H1 (cell line): ENCODE results near the gene DGKI. TPM values are rescaled to one million over a fixed set of nuclear protein-coding genes. Genes with fewer than 3 reads are reported as not detected.

Source experiments
- CTCF ChIA-PET: fragments of 300-600 bp; sonication (Branson Sonifier 250); formaldehyde crosslinking; loops from one replicate; lab custom pipeline; 2021; ENCODE audit not compliant: partially characterized antibody; lab: Charles Lee
- POLR2A ChIA-PET: fragments of 300-600 bp; sonication (Branson Sonifier 250); formaldehyde crosslinking; loops from one replicate; lab custom pipeline; 2021; ENCODE audit warnings: inconsistent platforms; ENCODE audit not compliant: partially characterized antibody; lab: Charles Lee
- DNase-seq, 2 experiments: peaks; one replicate each; pipeline versions ENCODE4 v3.0.0 to v3.0.0-alpha.2; 2010 to 2022; ENCODE audit warnings: low spot score in 2 of 2, low read depth in 1 of 2, mixed read lengths in 1 of 2
- FAIRE-seq: peaks from 2 replicates; lab custom pipeline; 2011; peaks lifted over from hg19 to GRCh38; lab: Jason Lieb, UNC
- H2AFZ ChIP-seq: 2 replicates; pipeline ENCODE4 v1.8.1; 2012; ENCODE audit warnings: low read length, inconsistent platforms
- H2AK5ac ChIP-seq: 2 replicates; pipeline ENCODE4 v1.6.1; 2013; ENCODE audit warnings: low read depth, low read length
- H2BK120ac ChIP-seq: replicated peaks from 2 replicates; pipeline ENCODE3; 2013; ENCODE audit warnings: low read depth, low read length, inconsistent platforms
- H2BK12ac ChIP-seq: 2 replicates; pipeline ENCODE4 v1.6.1; 2013; ENCODE audit warnings: low read depth, low read length
- H2BK15ac ChIP-seq: 2 replicates; pipeline ENCODE4 v1.6.1; 2013; ENCODE audit warnings: low read length
- H2BK20ac ChIP-seq: 2 replicates; pipeline ENCODE4 v1.6.1; 2013; ENCODE audit warnings: low read length
- H2BK5ac ChIP-seq: 2 replicates; pipeline ENCODE4 v1.6.1; 2013; ENCODE audit warnings: low read depth, low read length
- H3K14ac ChIP-seq: 2 replicates; pipeline ENCODE4 v1.6.1; 2013; ENCODE audit warnings: inconsistent platforms; ENCODE audit not compliant: insufficient read length
- H3K18ac ChIP-seq: 2 replicates; pipeline ENCODE4 v1.6.1; 2013; ENCODE audit warnings: low read length; ENCODE audit errors: extremely low read depth
- H3K23ac ChIP-seq: 2 replicates; pipeline ENCODE4 v1.6.1; 2013; ENCODE audit warnings: inconsistent platforms; ENCODE audit not compliant: insufficient read length
- H3K23me2 ChIP-seq: 2 replicates; pipeline ENCODE4 v1.6.1; 2013; ENCODE audit warnings: low read depth, low read length
- H3K27ac ChIP-seq: 2 replicates; pipeline ENCODE4 v1.6.1; 2011; ENCODE audit warnings: low read depth, low read length, inconsistent platforms
- H3K27me3 ChIP-seq, 4 experiments: replicated peaks in 1 of 4; 1 replicate in 1 of 4; 2 replicates in 3 of 4; pipeline versions ENCODE4 v1.6.1 to v1.8.1; 2011 to 2013; ENCODE audit warnings: low read length in 3 of 4, mild to moderate bottlenecking in 3 of 4, inconsistent platforms in 2 of 4, mixed read lengths in 2 of 4, moderate library complexity in 1 of 4; ENCODE audit not compliant: control insufficient read depth in 3 of 4, insufficient read depth in 3 of 4; ENCODE audit errors: extremely low read depth in 1 of 4
- H3K36me3 ChIP-seq, 4 experiments: 2 replicates each; pipeline versions ENCODE4 v1.6.1 to v1.8.1; 2011 to 2013; ENCODE audit warnings: mild to moderate bottlenecking in 4 of 4, low read length in 3 of 4, moderate library complexity in 2 of 4, control low read depth in 1 of 4, inconsistent platforms in 1 of 4; ENCODE audit not compliant: insufficient read depth in 4 of 4, control insufficient read depth in 2 of 4
- H3K4ac ChIP-seq: replicated peaks from 2 replicates; pipeline ENCODE3; 2013; ENCODE audit warnings: low read length, low read depth, mixed read lengths, inconsistent platforms; ENCODE audit not compliant: insufficient read length
- H3K4me1 ChIP-seq, 4 experiments: replicated peaks in 1 of 4; 1 replicate in 1 of 4; 2 replicates in 3 of 4; pipeline versions ENCODE4 v1.6.1 to v1.8.1; 2011 to 2013; ENCODE audit warnings: low read length in 3 of 4, inconsistent platforms in 2 of 4, mixed read lengths in 1 of 4; ENCODE audit not compliant: insufficient read depth in 4 of 4, control insufficient read depth in 3 of 4
- H3K4me2 ChIP-seq, 2 experiments: 2 replicates each; pipeline versions ENCODE4 v1.6.1 to v1.8.1; 2011 to 2013; ENCODE audit warnings: low read depth in 2 of 2, low read length in 2 of 2, control low read depth in 1 of 2, inconsistent platforms in 1 of 2, mild to moderate bottlenecking in 1 of 2; ENCODE audit not compliant: insufficient read depth in 1 of 2
- H3K4me3 ChIP-seq, 4 experiments: fragments of 200-600, 300-600 bp in 1 of 4; sonication (generic), shearing (Covaris generic), sonication (Bioruptor Twin) in 1 of 4; 2 replicates each; pipeline versions ENCODE4 v1.5.1 to v1.8.1; 2011 to 2016; ENCODE audit warnings: low read length in 4 of 4, low read depth in 3 of 4, control low read depth in 2 of 4, inconsistent platforms in 2 of 4, mild to moderate bottlenecking in 2 of 4, mixed read lengths in 1 of 4, moderate library complexity in 1 of 4; ENCODE audit not compliant: insufficient read depth in 2 of 4; ENCODE audit errors: extremely low read depth in 1 of 4
- H3K56ac ChIP-seq: replicated peaks from 2 replicates; pipeline ENCODE3; 2013; ENCODE audit warnings: low read depth, mild to moderate bottlenecking, mixed read lengths, low read length, inconsistent platforms; ENCODE audit not compliant: insufficient read length
- H3K79me1 ChIP-seq: 2 replicates; pipeline ENCODE4 v1.6.1; 2013; ENCODE audit warnings: low read depth, low read length, control low read depth
- H3K79me2 ChIP-seq, 2 experiments: 2 replicates each; pipeline versions ENCODE4 v1.6.1 to v1.8.1; 2012 to 2013; ENCODE audit warnings: low read length in 2 of 2, mild to moderate bottlenecking in 2 of 2, inconsistent platforms in 1 of 2; ENCODE audit not compliant: insufficient read depth in 2 of 2, control insufficient read depth in 1 of 2
- H3K9ac ChIP-seq, 4 experiments: replicated peaks in 1 of 4; 1 replicate in 1 of 4; 2 replicates in 3 of 4; pipeline versions ENCODE4 v1.6.1 to v1.8.1; 2011 to 2013; ENCODE audit warnings: low read depth in 3 of 4, low read length in 3 of 4, control low read depth in 2 of 4, mild to moderate bottlenecking in 2 of 4, moderate library complexity in 2 of 4, inconsistent platforms in 1 of 4; ENCODE audit errors: extremely low read depth in 1 of 4
- H3K9me3 ChIP-seq, 2 experiments: 2 replicates each; pipeline versions ENCODE4 v1.6.1 to v1.8.1; 2012 to 2013; ENCODE audit warnings: mild to moderate bottlenecking in 2 of 2, moderate library complexity in 2 of 2, control low read depth in 1 of 2, inconsistent platforms in 1 of 2, low read depth in 1 of 2, low read length in 1 of 2, mixed read lengths in 1 of 2; ENCODE audit not compliant: insufficient read depth in 2 of 2
- H4K20me1 ChIP-seq, 2 experiments: replicated peaks in 1 of 2; 2 replicates each; pipeline versions ENCODE3 to v1.8.1; 2011 to 2013; ENCODE audit warnings: inconsistent platforms in 2 of 2, low read length in 2 of 2, mild to moderate bottlenecking in 1 of 2; ENCODE audit not compliant: insufficient read depth in 2 of 2, control insufficient read depth in 1 of 2
- H4K5ac ChIP-seq: 2 replicates; pipeline ENCODE4 v1.6.1; 2013; ENCODE audit warnings: low read length, low read depth, mixed read lengths, inconsistent platforms; ENCODE audit not compliant: insufficient read length
- H4K8ac ChIP-seq: 2 replicates; pipeline ENCODE4 v1.8.0; 2013; ENCODE audit warnings: mild to moderate bottlenecking, moderate library complexity, low read length, inconsistent platforms; ENCODE audit not compliant: insufficient read depth; ENCODE audit errors: extremely low read depth
- H4K91ac ChIP-seq: replicated peaks from 2 replicates; pipeline ENCODE3; 2013; ENCODE audit warnings: low read length, mixed read lengths, inconsistent platforms; ENCODE audit not compliant: insufficient read length
- BCL11A ChIP-seq, 2 experiments: IDR thresholded peaks; one replicate each; pipeline ENCODE4 v1.6.1; 2011; ENCODE audit warnings: low read depth in 2 of 2, low read length in 2 of 2, mild to moderate bottlenecking in 2 of 2
- MAFK ChIP-seq: IDR thresholded peaks from 2 replicates; pipeline ENCODE4 v1.6.1; 2012; ENCODE audit warnings: low read depth, mild to moderate bottlenecking, improper control_type of control experiment, low read length
- ZNF274 ChIP-seq: IDR thresholded peaks from 2 replicates; pipeline ENCODE4 v1.7.0; 2012; ENCODE audit warnings: low read length, borderline replicate concordance; ENCODE audit errors: extremely low read depth
- WGBS, 2 experiments: shearing (Covaris generic) in 1 of 2; methylation state at CpG; one replicate each; pipeline versions ENCODE4 v1.1.6 to v1.1.7; 2013 to 2015; ENCODE audit warnings: low lambda C conversion rate in 2 of 2, mixed read lengths in 2 of 2, inconsistent platforms in 1 of 2, low coverage in 1 of 2, missing lambda C conversion rate in 1 of 2; ENCODE audit not compliant: insufficient replicate concordance in 2 of 2, insufficient coverage in 1 of 2, insufficient read length in 1 of 2; ENCODE audit errors: extremely low coverage in 1 of 2, missing lambda C conversion rate in 1 of 2; 5-methylcytosine and 5-hydroxymethylcytosine counted together
- polyA plus RNA-seq, 7 experiments: library from polyadenylated mRNA; depleted of rRNA in 3 of 7; stranded (reverse) in 5 of 7; unstranded in 2 of 7; fragments of >200 nt in 5 of 7; fragments of 200-250 nt in 2 of 7; gene quantifications; 1 replicate in 5 of 7; 2 replicates in 1 of 7; 4 replicates in 1 of 7; pipeline versions ENCODE4 v1.2.1 to v1.2.3, GENCODE V29; 2011 to 2013; ENCODE audit warnings: missing spikeins in 2 of 7, mixed read lengths in 2 of 7
- total RNA-seq: library from RNA; stranded (reverse); fragmentation: NEBNext Ultra II Directional; extraction: Animal tissue kit (Norgen Biotek cat#: 25700); gene quantifications from 2 replicates; pipeline ENCODE4 v1.2.1, GENCODE V29; 2021

Gene DGKI
- total and polyA plus RNA-seq, 2 of the 8 experiments (the other 6 are each of a cell fraction or from before 2014, with no cell fraction given), result 0.20 to 0.71 TPM

DNA sequence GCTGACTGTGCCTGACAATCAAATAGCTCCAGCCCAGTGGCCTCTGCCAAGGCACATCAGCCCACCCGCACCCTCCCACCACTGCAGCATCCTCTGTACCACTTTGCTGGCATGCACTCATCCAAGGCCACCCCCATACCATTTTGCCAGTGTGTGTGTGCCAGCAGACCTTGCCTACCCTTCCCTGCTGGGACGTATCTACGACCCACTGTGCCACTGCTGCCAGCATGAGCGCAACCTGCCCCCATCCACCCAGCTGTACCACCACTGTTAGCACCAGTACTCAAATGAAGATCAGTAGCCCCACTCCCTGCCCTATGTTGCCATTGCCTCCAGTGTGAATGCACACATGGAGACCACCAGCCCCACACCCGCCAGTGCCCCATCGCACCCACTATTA lies 353.9 kb downstream of the DGKI start:
- Histone ChIP-seq H3K79me2 (no peaks in the 10 kb centered on the region), H3K79me1 (no peaks in the 10 kb centered on the region), H2BK15ac (no peak overlapping the region), H3K9ac (no peak overlapping the region), H3K23me2 (no peaks in the 10 kb centered on the region), H2AK5ac (no peak overlapping the region), H3K4ac (no peak overlapping the region), H3K4me1 (no peaks in the 10 kb centered on the region), H3K4me2 (no peak overlapping the region), H3K9me3 (no peaks in the 10 kb centered on the region), H3K23ac (no peak overlapping the region), H3K4me3 (no peak overlapping the region), H2BK120ac (no peak overlapping the region), H3K14ac (no peak overlapping the region), H3K27ac (no peak overlapping the region), H2BK12ac (no peak overlapping the region), H2BK20ac (no peak overlapping the region), H3K18ac (no peak overlapping the region), H4K8ac (no peak overlapping the region; the same call in 1 of the 2 replicates), H2BK5ac (no peak overlapping the region), H3K27me3 (no peaks in the 10 kb centered on the region), H4K20me1 (no peaks in the 10 kb centered on the region), H3K36me3 (no peaks in the 10 kb centered on the region), H2AFZ (no peak overlapping the region), H4K91ac (no peak overlapping the region), H3K56ac (no peak overlapping the region), H4K5ac (no peak overlapping the region)
- POLR2A ChIA-PET, result no interaction called here
- WGBS, 2 experiments, result 93% methylated on average over 6 of the region's 6 CpGs; no CpG with 5 or more reads in 1 of the 2 experiments
- FAIRE-seq (no peak), DNase-seq (no peak)
- CTCF ChIA-PET, result no interaction called here
- TF ChIP-seq BCL11A (IDR thresholded peaks at IDR 0.05; ENCODE audit: low read depth in 2 of 2, low read length in 2 of 2) (no peak), MAFK (no peak), ZNF274 (no peak)
